Endothelial cell of hepatic sinusoid (primary cell): ENCODE results near the gene SRSF7.

Source experiments
- in situ Hi-C: cut with HindIII; loops from 2 replicates; pipeline ENCODE4 v1.10.0; 2017; ENCODE audit warnings: low sequenced_read_pairs

SRSF7 gene

GRCh38 chr2:38750891-38751595, at the start of gene SRSF7:
Gene SRSF7, minus strand, starts transcription at chr2:38751361. Its CDS starts 105 bp downstream, at chr2:38751256.
- in situ Hi-C loops = no loop called here

GRCh38 chr2:38797953-38798352, 46.8 kb upstream of the SRSF7 start:
- in situ Hi-C loops = loop anchor here (10.0 kb wide), 1 partner anchor 47 kb away; no protein-coding TSS in a partner anchor

- in situ Hi-C loops = loop anchor here (10.0 kb wide), 1 partner anchor 48 kb away; no protein-coding TSS in a partner anchor
Observed at GRCh38 chr2:38797250-38797676, 46.1 kb upstream of the SRSF7 start.

GRCh38 chr2:38795016-38795415, 43.9 kb upstream of the SRSF7 start:
- in situ Hi-C loops = loop anchor here (10.0 kb wide), 1 partner anchor 50 kb away; no protein-coding TSS in a partner anchor

DNA sequence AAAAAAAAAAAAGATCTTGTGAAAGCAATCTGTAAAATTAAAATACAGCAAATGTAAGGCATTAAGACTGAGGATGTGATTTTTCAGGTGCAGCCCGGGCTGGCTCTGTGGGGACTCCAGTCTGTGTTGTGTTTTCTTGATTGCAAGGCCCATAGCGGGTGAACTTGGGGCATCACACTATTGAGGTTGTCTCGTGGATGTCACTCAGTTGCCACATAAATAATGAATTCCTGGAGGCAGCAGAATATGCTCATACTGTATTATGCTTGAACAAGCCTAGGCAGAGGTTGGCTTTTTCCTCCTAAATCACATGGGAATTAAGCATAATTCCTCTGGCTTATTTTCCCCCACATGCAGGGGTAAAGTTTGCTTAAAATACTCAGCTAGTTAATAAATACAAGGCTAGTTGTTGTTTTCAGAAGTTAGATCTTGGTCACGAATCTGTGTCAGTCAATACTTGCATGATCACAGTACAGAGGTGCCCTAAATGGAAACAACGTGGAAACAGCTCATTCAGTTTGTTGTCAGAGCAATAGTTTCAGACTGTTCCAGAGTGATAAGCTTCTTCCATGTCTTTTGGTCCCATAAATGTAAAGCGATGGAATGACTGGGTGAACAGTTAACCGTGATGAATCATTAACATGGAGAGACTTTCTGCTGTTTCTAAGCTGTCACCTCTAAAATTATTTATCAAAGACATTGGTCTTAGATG, 43.2 kb upstream of the SRSF7 start:
- in situ Hi-C loops = loop anchor here (10.0 kb wide), 1 partner anchor 50 kb away; no protein-coding TSS in a partner anchor

DNA sequence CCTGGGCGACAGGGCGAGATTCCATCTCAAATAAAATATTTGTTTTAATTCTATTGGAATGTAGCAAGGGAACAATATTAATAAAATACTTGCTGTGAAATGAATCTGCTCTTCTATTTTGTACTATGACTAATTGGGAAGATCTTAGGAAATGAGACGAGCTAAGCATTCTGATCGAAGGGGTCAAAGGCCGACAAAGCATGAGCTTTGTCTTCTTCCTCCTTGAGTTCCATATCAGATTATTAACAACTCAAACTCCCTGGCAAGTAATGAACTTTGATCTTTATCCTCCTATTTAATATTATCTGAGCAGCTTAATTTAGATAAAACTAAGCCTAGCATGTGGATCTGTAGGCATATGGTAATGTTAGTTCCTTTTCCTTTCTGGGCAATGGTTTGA, 42.4 kb upstream of the SRSF7 start:
- in situ Hi-C loops = loop anchor here (10.0 kb wide), 1 partner anchor 51 kb away; no protein-coding TSS in a partner anchor

DNA sequence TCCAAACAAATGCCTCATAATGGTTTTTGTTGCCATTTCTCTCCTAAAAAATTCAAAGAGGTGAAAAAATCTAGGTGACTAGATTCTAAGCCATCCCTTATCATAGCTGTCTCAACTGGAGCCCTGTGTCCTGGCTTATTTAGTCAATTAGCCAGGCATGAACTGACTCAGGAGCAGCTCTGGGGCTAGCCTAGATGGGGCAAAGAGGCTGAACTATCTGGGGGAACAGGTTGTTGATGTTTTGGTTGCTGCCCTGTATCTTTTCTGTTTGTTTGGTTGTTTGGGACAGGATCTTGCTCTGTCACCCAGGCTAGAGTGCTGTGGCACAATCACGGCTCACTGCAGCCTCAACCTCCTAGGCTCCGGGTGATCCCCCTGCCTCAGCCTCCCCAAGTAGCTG, 41.6 kb upstream of the SRSF7 start:
- in situ Hi-C loops = loop anchor here (10.0 kb wide), 1 partner anchor 52 kb away; no protein-coding TSS in a partner anchor

GRCh38 chr2:38792321-38792720, 41.2 kb upstream of the SRSF7 start:
- in situ Hi-C loops = loop anchor here (10.0 kb wide), 1 partner anchor 52 kb away; no protein-coding TSS in a partner anchor

DNA sequence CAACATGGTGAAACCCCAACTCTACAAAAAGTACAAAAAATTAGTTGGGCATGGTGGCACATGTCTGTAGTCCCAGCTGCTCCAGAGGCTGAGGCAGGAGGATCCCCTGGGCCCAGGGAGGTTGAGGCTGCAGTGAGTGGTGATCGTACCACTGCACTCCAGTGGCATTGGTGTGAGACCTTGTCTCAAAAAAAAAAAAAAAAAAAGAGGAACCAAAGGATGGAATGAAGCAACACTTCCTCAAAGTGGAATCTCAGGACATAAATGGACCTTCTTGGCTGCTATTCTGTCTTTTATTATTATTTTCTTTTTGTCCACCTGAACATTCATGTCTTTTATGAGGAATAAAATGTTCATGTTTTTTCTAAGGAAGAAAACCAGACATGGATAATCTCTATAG, 40.6 kb upstream of the SRSF7 start:
- in situ Hi-C loops = loop anchor here (10.0 kb wide), 1 partner anchor 53 kb away; no protein-coding TSS in a partner anchor

- in situ Hi-C loops = loop anchor here (10.0 kb wide), 1 partner anchor 55 kb away; no protein-coding TSS in a partner anchor
Observed at GRCh38 chr2:38789691-38790090, 38.5 kb upstream of the SRSF7 start.

- in situ Hi-C loops = no loop called here
Observed at GRCh38 chr2:38788306-38788705, 37.1 kb upstream of the SRSF7 start.

- in situ Hi-C loops = no loop called here
Observed at GRCh38 chr2:38783586-38783985, 32.4 kb upstream of the SRSF7 start.

DNA sequence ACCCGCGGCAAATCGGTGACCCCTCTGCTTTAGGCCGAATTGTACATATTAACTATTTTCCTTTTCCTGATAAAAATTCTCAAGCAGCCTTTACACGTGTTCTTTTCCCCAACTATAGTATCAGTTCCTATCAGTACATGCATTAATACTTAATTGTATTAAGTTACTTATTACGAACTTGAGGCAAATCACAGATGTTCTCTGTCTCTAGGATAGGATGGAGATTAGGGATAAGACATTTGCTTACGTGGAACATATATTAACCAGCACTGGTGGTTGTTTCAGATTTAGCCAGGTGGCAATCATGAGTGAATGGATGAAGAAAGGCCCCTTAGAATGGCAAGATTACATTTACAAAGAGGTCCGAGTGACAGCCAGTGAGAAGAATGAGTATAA, 27.5 kb upstream of the SRSF7 start:
- in situ Hi-C loops = no loop called here

DNA sequence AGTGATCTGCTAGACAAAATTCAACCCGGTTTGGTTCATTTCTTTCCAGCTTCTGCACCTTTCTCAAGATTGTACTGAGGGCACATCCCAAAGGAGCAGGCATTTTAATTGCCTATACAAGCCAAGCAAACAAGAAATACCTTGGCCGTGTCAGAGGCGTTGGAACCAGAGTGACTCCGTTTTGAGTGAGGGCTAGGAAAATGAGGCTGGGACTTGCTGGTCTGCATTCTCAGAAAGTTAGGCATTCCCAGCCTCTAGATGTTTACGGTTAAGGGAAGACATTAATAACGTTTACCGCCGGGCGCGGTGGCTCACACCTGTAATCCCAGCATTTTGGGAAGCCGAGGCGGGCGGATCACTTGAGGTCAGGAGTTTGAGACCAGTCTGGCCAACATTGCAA, 25.4 kb upstream of the SRSF7 start:
- in situ Hi-C loops = no loop called here

- in situ Hi-C loops = no loop called here
Observed at GRCh38 chr2:38775921-38776225, 24.7 kb upstream of the SRSF7 start.

DNA sequence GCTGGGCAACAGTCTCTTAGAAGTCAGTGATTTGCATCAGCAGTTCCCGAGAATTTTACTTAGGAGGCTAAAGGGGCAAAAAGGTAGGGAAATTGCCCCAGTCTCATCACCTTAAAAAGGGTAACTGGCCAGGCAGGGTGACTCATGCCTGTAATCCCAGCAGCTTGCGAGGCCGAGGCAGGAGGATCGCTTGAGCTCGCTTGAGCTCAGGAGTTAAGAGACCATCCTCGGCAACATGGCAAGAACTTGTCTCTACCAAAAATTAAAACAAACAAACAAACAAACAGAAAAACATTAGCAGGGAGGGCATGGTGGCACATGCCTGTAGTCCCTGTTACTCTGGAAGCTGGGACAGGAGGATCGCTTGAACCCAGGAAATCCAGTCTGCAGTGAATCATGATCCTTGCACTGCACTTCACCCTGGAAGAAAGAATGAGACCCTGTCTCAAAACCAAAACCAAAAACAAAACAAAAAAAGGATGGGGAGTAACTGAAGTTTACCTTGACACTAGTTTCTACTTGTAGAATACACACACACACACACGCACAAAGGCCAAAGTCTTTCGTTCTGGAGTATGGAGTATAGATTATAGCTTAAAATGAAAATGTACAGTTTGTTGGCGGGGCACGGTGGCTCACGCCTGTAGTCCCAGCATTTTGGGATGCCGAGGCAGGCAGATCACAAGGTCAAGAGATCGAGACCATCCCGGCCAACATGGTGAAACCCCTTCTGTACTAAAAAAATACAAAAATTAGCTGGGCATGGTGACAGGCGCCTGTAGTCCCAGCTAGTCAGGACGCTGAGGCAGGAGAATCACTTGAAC, 24.1 kb upstream of the SRSF7 start:
- in situ Hi-C loops = no loop called here

- in situ Hi-C loops = no loop called here
Observed at GRCh38 chr2:38771632-38772031, 20.5 kb upstream of the SRSF7 start.

- in situ Hi-C loops = no loop called here
Observed at GRCh38 chr2:38765551-38765950, 14.4 kb upstream of the SRSF7 start.

GRCh38 chr2:38765149-38765548, 14.0 kb upstream of the SRSF7 start:
- in situ Hi-C loops = no loop called here

DNA sequence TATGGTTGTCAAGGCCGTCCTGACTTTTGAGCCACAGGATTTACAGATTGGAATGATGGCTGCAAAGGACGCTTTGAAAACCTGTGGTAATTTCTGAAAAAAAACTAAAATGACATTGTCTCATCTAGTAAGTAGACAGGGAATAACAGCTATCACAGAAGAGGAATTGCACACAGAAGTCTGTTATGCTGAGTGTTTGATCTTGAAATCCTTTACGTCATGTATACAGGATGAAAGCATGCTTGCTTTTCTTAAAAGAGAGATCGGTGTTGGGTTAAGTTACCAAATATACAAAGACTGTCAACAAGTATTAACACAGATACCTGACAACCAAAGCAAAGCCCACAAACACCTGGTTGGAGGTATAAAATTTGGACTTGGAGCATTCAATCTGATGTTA, 12.6 kb upstream of the SRSF7 start:
- in situ Hi-C loops = no loop called here

- in situ Hi-C loops = no loop called here
Observed at GRCh38 chr2:38763228-38763627, 12.1 kb upstream of the SRSF7 start.
